Measurements from ENCODE around the gene DTNBP1.

Gene DTNBP1

GRCh38 chr6:15608396-15608795, 54.4 kb downstream of the DTNBP1 start:
- H3K27me3 ChIP-seq, result no peaks in the 10 kb centered on the region
- DNase-seq, result no peak
- H3K36me3 ChIP-seq, result no peaks in the 10 kb centered on the region
- no peaks in the 10 kb centered on the region for H3K9me3 ChIP-seq
- no peak overlapping the region for H3K4me3 ChIP-seq (ENCODE audit: low read depth, low read length)
- TF ChIP-seq, protein P1, sequence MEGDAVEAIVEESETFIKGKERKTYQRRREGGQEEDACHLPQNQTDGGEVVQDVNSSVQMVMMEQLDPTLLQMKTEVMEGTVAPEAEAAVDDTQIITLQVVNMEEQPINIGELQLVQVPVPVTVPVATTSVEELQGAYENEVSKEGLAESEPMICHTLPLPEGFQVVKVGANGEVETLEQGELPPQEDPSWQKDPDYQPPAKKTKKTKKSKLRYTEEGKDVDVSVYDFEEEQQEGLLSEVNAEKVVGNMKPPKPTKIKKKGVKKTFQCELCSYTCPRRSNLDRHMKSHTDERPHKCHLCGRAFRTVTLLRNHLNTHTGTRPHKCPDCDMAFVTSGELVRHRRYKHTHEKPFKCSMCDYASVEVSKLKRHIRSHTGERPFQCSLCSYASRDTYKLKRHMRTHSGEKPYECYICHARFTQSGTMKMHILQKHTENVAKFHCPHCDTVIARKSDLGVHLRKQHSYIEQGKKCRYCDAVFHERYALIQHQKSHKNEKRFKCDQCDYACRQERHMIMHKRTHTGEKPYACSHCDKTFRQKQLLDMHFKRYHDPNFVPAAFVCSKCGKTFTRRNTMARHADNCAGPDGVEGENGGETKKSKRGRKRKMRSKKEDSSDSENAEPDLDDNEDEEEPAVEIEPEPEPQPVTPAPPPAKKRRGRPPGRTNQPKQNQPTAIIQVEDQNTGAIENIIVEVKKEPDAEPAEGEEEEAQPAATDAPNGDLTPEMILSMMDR (IDR thresholded peaks at IDR 0.05; ENCODE audit: low read depth, low read length), result no peak
- H3K4me1 ChIP-seq, result no peaks in the 10 kb centered on the region

DNA sequence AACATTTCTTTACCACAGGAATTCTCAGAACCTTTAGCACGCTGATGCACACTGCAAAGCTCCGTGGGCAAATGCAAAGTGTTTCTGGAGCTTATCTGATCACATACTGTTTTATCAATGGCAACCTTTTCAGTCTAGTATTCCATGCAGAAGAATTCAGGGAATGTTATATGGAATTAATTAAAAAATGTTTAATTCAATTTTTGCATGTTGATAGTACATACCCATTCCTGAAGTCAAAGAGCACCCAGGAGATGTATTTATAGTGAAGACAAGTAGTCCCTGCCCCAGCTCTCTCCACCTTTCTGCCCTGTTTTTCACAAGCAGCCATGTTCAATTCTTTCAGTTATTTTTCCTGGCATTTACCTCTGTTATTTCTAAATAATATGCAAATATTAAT, 55.2 kb downstream of the DTNBP1 start:
- Histone ChIP-seq H3K4me1 (no peaks in the 10 kb centered on the region), H3K36me3 (no peaks in the 10 kb centered on the region)
- TF ChIP-seq, protein P1 (IDR thresholded peaks at IDR 0.05; ENCODE audit: low read depth, low read length), result no peak

DNA sequence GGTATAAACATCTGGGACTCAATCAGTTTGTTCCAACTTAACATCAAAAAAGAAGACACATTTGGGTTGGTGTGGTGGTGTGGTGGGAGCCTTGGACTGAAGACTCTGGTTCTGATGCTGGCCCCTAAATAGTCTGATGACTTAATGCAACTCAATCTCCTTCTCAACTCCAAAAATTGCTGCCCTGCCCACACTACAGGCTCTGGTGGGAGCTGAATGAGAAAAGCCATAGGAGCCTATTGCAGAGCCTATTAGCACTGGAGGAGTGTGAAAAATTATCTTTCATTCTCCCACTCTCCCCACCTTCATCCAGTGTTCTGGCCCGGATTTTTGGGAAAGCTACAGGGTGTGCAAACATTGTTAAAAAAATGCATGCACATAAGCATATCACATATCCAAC, 56.5 kb downstream of the DTNBP1 start:
- H3K36me3 ChIP-seq, result no peaks in the 10 kb centered on the region
- DNase-seq, result no peak
- no peaks in the 10 kb centered on the region for H3K4me1 ChIP-seq
- no peaks in the 10 kb centered on the region for H3K9me3 ChIP-seq
- no peak overlapping the region for H3K4me3 ChIP-seq (ENCODE audit: low read depth, low read length)
- no peaks in the 10 kb centered on the region for H3K27me3 ChIP-seq
- TF ChIP-seq, protein P1 (IDR thresholded peaks at IDR 0.05; ENCODE audit: low read depth, low read length), result no peak

More for the DNA sequence above, 55.2 kb downstream of the DTNBP1 start:
- no peak for DNase-seq
- Histone ChIP-seq H3K4me3 (ENCODE audit: low read depth, low read length) (no peak overlapping the region), H3K9me3 (no peaks in the 10 kb centered on the region), H3K27me3 (no peaks in the 10 kb centered on the region)

DNA sequence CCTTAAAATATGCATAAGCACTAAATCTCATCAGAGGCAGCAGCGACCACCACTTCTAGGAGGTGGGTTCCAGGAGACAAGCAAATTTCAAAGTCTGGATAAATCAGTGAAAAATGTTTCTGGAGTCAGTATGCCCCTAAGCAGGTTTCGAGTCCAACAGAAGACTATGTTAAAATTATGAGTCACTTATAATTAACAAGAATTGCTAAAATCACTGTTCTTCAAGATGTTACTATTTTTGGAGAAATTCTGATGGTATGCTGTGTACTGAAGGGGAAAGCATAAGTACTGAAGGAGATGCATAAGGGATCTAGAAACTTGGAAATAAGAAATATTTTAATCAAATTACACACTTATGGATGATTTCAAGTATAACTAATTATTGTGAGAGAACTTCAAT, 58.0 kb downstream of the DTNBP1 start:
- H3K27me3 ChIP-seq, result no peaks in the 10 kb centered on the region
- H3K4me1 ChIP-seq, result no peaks in the 10 kb centered on the region
- no peaks in the 10 kb centered on the region for H3K36me3 ChIP-seq
- no peaks in the 10 kb centered on the region for H3K9me3 ChIP-seq
- no peak for DNase-seq
- TF ChIP-seq, protein P1 (IDR thresholded peaks at IDR 0.05; ENCODE audit: low read depth, low read length), result no peak
- no peak overlapping the region for H3K4me3 ChIP-seq (ENCODE audit: low read depth, low read length)

DNA sequence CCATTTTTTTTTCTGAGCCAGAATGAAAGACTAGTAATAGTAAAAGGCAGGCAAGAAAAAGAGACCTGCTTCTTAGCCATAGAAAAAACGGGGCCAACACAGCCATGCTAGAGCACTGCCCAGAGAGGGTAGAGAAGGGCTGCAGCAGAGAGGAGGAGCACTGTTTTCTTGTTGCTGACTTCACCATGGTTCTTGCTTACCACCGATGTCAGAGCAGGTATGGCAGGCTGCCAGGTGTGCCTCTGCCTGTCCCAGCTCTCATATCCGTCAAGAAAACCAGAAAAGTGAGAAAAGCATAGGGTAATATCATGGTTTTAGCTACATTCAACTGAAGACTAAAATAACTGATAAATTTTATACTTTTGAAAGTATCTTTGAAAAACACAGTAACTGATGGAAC, 60.7 kb downstream of the DTNBP1 start:
- DNase-seq, result peak; percentile 21
- H3K27me3 ChIP-seq, result no peaks in the 10 kb centered on the region
- H3K4me1 ChIP-seq, result no peaks in the 10 kb centered on the region
- no peaks in the 10 kb centered on the region for H3K9me3 ChIP-seq
- TF ChIP-seq, protein P1 (IDR thresholded peaks at IDR 0.05; ENCODE audit: low read depth, low read length), result no peak
- no peaks in the 10 kb centered on the region for H3K36me3 ChIP-seq
- H3K4me3 ChIP-seq (ENCODE audit: low read depth, low read length), result no peak overlapping the region

GRCh38 chr6:15598273-15598798, 64.5 kb downstream of the DTNBP1 start:
- no peak for DNase-seq
- H3K4me1 ChIP-seq, result no peaks in the 10 kb centered on the region
- no peaks in the 10 kb centered on the region for H3K36me3 ChIP-seq
- TF ChIP-seq, protein P1 (IDR thresholded peaks at IDR 0.05; ENCODE audit: low read depth, low read length), result no peak
- H3K27me3 ChIP-seq, result no peaks in the 10 kb centered on the region
- no peak overlapping the region for H3K4me3 ChIP-seq (ENCODE audit: low read depth, low read length)
- no peaks in the 10 kb centered on the region for H3K9me3 ChIP-seq
